HG02571 (cell line): Measurements from ENCODE around the gene NCCRP1.
"Not testable (repeated sequence)": the region's sequence is repeated elsewhere in the genome, so short reads cannot be mapped to it uniquely, and the experiment has no call there.

Experiments used
- ATAC-seq: cut with Tn5 transposase; IDR thresholded peaks from one replicate; pipeline ENCODE4 v1.9.1; 2021; ENCODE audit warnings: mild to moderate bottlenecking, moderate library complexity; ENCODE audit not compliant: unreplicated experiment

NCCRP1 gene

DNA sequence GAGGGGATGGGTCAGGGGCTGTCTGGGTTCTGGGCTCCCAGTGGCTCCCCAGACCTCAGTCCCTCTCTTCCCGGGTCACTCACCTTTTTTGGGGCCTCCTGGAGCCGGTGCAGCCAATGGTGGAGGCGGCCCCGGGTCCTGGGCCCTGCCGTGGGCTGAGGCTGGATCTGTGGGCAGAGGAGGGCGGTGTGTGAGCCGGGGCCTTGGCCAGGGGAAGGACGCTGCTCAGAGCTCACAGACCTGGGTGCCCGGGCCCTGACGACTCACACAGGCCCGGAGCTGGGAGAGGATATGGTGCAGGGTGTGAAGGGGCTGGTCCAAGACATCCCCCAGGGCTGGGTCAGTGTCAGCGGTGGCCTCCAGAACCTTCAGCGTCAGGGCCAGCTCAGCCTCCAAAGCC, 47.0 kb downstream of the NCCRP1 start:
- not testable (repeated sequence) for ATAC-seq

DNA sequence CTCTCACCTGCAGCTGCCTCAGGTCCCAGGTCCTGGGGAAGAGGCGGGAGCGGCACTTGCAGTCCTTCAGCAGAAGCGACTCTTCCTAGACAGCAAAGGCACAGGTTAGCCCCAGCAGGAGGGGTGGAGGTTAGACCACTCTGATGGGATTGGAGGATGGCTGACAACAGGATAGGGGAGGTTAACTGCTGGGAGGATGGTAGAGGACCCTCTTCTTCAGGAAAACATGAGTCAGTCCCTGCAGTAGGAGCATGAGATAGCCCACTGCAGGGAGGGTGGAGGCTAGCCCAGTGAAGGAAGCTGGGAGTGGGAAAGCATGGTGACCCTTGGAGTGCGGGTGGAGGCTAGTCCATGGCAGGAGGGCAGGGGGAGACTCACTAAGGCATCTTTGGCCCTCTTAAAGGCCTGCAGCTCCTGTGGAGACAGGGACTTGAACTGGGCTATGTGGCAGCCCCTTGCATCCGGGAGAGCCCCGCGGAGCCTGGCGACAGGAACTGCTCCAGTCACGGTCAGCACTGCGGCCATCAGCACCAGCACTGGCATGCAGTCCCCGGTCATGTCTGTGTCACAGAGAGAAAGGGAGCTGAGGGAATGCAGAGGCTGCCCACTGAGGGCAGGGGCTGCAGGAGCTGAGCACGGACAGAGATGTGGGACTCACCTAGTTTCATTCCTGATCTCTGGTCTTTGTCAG, 47.8 kb downstream of the NCCRP1 start, which contains the start of gene IFNL3:
IFNL3 (minus strand) TSS at position 597 of the 691 bp plus-strand sequence; CDS start at position 558, 39 bp downstream.
- not testable (repeated sequence) for ATAC-seq

GRCh38 chr19:39245166-39245565, 48.4 kb downstream of the NCCRP1 start:
- not testable (repeated sequence) for ATAC-seq

DNA sequence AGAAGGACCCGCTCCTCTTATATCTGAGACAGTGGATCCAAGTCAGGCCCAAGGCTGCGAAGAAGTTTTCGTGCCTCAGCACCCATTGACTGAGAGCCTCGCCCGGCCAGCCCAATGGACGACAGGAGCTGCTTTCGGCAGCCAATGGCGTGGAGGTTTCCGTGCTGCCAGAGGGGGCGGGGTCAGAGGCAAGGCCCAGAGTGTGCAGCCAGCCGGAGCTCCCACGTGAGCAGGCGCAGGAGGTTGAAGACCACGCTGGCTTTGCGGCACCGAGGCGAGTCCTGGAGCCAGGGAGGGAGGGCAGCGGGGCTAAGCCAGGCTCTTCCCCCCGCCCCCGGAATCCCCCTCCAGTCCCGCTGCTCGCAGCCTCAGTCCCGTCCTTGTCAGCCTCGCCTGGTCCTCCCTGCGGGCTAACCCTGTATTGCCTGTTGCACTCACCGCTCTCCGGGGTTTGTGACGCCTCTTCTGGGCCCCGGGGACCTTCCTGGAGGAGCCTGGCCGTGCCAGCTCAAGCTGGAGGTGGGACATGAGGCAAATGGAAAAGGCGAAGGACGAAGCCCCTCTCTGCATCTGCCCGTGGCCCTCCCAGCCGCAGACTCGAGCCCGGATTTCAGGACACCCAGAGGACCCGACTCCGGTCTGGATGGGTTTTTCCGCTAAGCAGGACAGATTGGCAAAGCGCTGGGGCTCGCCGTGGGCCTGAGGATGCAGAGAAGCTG, 50.3 kb downstream of the NCCRP1 start:
- ATAC-seq, result no peak

DNA sequence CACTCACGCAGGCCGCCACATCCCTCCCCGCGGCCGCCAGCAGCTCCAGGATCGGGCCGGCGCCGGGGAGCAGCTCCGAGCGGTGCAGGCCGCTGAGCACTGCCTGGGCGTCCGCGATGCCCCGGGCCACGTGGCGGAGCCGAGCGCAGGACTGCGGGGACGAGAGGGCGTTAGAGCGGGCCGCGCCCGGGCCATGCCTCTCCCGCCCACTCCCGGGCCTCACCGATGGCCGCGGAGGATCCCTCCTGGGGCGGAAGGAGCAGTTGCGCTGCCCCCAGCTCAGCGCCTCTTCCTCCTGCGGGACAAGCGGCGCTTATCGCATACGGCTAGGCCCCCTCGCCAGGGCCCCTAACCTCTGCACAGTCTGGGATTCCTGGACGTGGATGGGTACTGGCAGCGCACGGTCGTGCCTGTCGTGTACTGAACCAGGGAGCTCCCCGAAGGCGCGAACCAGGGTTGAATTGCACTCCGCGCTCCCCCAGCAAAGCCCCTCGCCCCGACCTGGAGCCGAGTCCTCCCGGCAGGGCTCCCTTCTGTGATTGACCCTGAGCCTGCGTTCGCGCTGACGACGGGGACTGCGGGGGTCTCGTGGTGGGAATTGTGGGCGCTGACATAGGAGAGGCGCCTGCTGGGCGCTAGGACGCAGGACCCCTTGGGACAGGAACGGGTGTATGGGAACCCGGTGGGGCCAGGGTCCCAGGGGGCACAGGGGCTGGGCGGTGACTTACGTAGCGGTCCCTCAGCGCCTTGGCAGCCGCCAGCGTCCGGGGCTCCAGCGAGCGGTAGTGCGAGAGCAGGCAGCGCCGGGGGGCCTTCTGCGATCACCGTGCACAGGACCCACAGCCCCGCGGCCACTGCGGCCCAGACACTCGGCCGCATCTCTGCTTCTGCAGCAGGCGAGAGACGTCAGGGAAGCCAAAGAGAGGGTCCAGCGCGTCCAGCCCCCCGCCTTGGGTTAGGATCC, 51.2 kb downstream of the NCCRP1 start:
- ATAC-seq, result no peak

DNA sequence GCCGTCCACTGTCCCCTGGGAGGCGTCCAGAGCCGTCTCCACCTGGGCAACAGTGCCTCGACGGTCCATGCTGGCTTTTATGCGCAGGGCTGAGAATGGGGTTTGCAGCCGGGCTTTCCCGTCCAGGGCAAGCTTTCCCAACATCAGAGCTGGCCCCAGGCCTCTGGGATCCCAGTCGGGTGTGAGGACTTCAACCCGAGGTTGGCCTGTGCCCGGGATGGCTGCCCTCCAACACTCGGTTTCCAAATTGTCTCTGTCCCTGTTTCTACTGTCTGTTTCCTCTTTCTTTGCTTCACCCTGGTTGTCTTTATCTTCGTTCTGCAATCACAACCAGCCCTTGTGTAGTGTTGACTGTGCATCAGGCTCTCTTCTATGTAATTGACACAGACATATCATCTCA, 52.0 kb downstream of the NCCRP1 start, which contains the start of gene IFNL4:
IFNL4 (minus strand) TSS at position 51 of the 400 bp plus-strand sequence.
- no peak for ATAC-seq

DNA sequence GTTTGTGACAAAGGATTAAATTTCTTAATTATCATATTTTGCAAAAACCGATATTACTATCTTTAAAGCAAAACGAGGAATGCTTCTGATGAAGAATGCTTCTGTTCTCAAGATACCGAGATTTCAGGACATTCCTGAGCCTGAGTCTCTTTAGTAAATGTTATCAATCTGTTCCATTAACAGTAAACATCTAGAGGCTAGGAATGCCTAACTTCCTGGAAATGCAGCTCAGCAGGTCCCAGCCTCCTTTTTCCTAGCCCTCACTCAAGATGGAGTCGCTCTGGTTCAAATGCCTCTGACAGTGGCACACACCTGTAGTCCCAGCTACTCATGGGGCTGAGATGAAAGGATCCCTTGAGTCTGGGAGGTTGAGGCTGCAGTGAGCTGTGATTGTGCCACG, 54.3 kb downstream of the NCCRP1 start:
- no peak for ATAC-seq
